SK-N-SH (cell line): ENCODE measurements around the gene RAD51B.

Experiments
- CTCF ChIP-seq: fragments of 200-600 bp; sonication (generic); IDR thresholded peaks from 2 replicates; pipeline ENCODE4 v1.6.1; 2017; ENCODE audit warnings: antibody characterized with exemption, mild to moderate bottlenecking, moderate library complexity
- EP300 ChIP-seq, 2 experiments: IDR thresholded peaks; 2 replicates each; pipeline versions ENCODE4 v1.4.0 to v1.6.1; 2012; ENCODE audit warnings: borderline replicate concordance in 1 of 2, low read depth in 1 of 2, low read length in 1 of 2
- GABPA ChIP-seq: IDR thresholded peaks from 2 replicates; pipeline ENCODE4 v1.4.0; 2012; ENCODE audit warnings: low read depth, mild to moderate bottlenecking
- IRF3 ChIP-seq: fragments of 150-350 bp; IDR thresholded peaks from 2 replicates; pipeline ENCODE4 v1.6.1; 2016; ENCODE audit warnings: mild to moderate bottlenecking, low read depth, low read length
- MAX ChIP-seq: IDR thresholded peaks from 2 replicates; pipeline ENCODE4 v1.4.0; 2012; ENCODE audit warnings: low read depth
- MEF2A ChIP-seq: IDR thresholded peaks from 2 replicates; pipeline ENCODE4 v1.4.0; 2012; ENCODE audit warnings: low read depth, borderline replicate concordance
- MXI1 ChIP-seq: IDR thresholded peaks from 2 replicates; pipeline ENCODE4 v1.6.1; 2012; ENCODE audit warnings: mild to moderate bottlenecking, low read depth, low read length, improper control_type of control experiment
- POLR2AphosphoS5 ChIP-seq: IDR thresholded peaks from 2 replicates; pipeline ENCODE4 v1.6.1; 2012; ENCODE audit warnings: low read depth, low read length
- REST ChIP-seq: IDR thresholded peaks from 2 replicates; pipeline ENCODE4 v1.6.1; 2012; ENCODE audit warnings: mild to moderate bottlenecking, low read depth, low read length, moderate library complexity
- SMC3 ChIP-seq: IDR thresholded peaks from 2 replicates; pipeline ENCODE4 v1.6.1; 2012; ENCODE audit warnings: low read depth, low read length, improper control_type of control experiment
- TAF1 ChIP-seq: IDR thresholded peaks from 2 replicates; pipeline ENCODE4 v1.6.1; 2012; ENCODE audit warnings: low read depth, mild to moderate bottlenecking, low read length, moderate library complexity, borderline replicate concordance
- TCF12 ChIP-seq: IDR thresholded peaks from 2 replicates; pipeline ENCODE4 v1.4.0; 2012
- TEAD4 ChIP-seq: IDR thresholded peaks from 2 replicates; pipeline ENCODE4 v1.4.0; 2012; ENCODE audit warnings: mild to moderate bottlenecking, borderline replicate concordance; ENCODE audit not compliant: insufficient read depth
- USF2 ChIP-seq: fragments of 150-350 bp; IDR thresholded peaks from 2 replicates; pipeline ENCODE4 v1.6.1; 2017; ENCODE audit warnings: antibody characterized with exemption, low read length, low read depth, borderline replicate concordance

GRCh38 chr14:68268719-68269118 is 449.1 kb downstream of the RAD51B start:
- TF ChIP-seq SMC3 (no peak), MEF2A (no peak), CTCF (no peak), TAF1 (no peak), REST (no peak), GABPA (no peak), POLR2AphosphoS5 (no peak), EP300 (IDR thresholded peaks at IDR 0.05; ENCODE audit: borderline replicate concordance in 1 of 2, low read depth in 1 of 2, low read length in 1 of 2) (no peak), USF2 (no peak), TEAD4 (no peak), MAX (no peak), MXI1 (no peak), IRF3 (no peak), TCF12 (no peak)
